Measurements from ENCODE around the gene ZDHHC11.
"Not testable (repeated sequence)": the region's sequence is repeated elsewhere in the genome, so short reads cannot be mapped to it uniquely, and the experiment has no call there.

- TF ChIP-seq CTCF (conservative IDR thresholded peaks at IDR 0.05 in 1 of 2, IDR thresholded peaks at IDR 0.05 in 1 of 2; ENCODE audit: extremely low read depth in 1 of 2, insufficient read depth in 1 of 2, low read depth in 1 of 2, low read length in 2 of 2); EZH2 (IDR thresholded peaks at IDR 0.05; ENCODE audit: borderline replicate concordance, low read length): not testable (repeated sequence)
Observed at GRCh38 chr5:813575-813974, 37.2 kb downstream of the ZDHHC11 start.
